Measurements from ENCODE around the gene ABTB2. TPM values are rescaled to one million over a fixed set of nuclear protein-coding genes. Genes with fewer than 3 reads are reported as not detected.

Gene ABTB2
- total and polyA plus RNA-seq, 2 experiments from 2014 or later: 2.6 to 12.1 TPM

DNA sequence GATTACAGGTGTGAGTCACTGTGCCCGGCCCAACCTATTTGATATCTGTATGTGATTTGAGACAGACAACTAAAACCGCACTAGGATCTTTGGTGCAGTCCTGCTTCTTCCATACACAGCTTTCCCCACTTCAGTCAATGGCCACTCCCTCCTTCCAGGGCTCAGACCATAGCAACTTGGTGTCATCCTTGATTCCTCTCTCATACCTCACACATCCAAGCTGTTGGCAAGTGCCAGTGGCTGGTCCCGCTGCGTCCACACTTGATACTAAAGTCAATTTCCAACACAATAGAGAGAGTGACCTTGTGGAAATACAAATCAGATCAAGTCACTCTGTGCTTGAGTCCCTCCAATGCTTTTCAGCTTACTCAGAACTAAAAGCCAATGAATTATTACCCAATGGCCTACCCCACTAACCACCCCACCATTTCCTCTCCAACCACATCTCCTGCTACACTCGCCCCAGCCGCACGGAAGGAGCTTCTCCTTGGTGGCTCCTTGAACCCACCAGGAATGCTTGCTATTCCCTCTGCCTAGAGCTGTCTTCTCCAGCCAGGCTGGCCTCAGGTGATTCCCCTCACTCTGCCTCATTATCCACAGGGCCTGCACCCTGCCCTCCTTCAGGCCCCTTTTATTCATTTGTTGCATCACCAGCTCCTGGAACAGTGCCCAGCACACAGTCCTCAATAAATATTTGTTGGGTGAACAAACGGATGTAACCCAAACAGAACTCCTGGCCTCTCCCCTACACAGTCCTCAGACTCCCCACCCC lies 12.9 kb downstream of the ABTB2 start:
- no peak for DNase-seq (ENCODE audit: low spot score)
- peaks cover 26% of the 10 kb centered on the region for H3K4me1 Mint-ChIP-seq

More for the DNA sequence above, 12.9 kb downstream of the ABTB2 start:
- H3K4me2 ChIP-seq: no peak overlapping the region
- peaks cover 47% of the 10 kb centered on the region for H3K79me2 ChIP-seq (replicated peaks; ENCODE audit: insufficient read depth)
- H3K27me3 Mint-ChIP-seq (ENCODE audit: insufficient read depth, low read depth, poor library complexity): peaks cover 5% of the 10 kb centered on the region
- H3F3A ChIP-seq (replicated peaks; ENCODE audit: low read depth): no peaks in the 10 kb centered on the region
- no peaks in the 10 kb centered on the region for H3K36me3 ChIP-seq (ENCODE audit: insufficient read depth)
- H4K20me1 ChIP-seq (replicated peaks; ENCODE audit: insufficient read depth): no peaks in the 10 kb centered on the region; the same call in 1 of the 2 replicates
- no peak for ATAC-seq
- H3K36me3 Mint-ChIP-seq (ENCODE audit: low read depth): no peaks in the 10 kb centered on the region
- TF ChIP-seq NANOG (IDR thresholded peaks at IDR 0.05; ENCODE audit: borderline replicate concordance) (no peak), ETS1 (IDR thresholded peaks at IDR 0.05) (no peak), ZNF462 (CRISPR knock-in tag; IDR thresholded peaks at IDR 0.05) (no peak), REST (IDR thresholded peaks at IDR 0.05; ENCODE audit: unreplicated experiment) (no peak), ZNF331 (CRISPR knock-in tag; IDR thresholded peaks at IDR 0.05; ENCODE audit: low read depth) (no peak), POLR2AphosphoS5 (IDR thresholded peaks at IDR 0.05; ENCODE audit: low read depth) (no peak), STAT1 (IDR thresholded peaks at IDR 0.05; ENCODE audit: unreplicated experiment) (no peak), ZNF114 (CRISPR knock-in tag; IDR thresholded peaks at IDR 0.05) (no peak)
- TF ChIP-seq, protein P1, sequence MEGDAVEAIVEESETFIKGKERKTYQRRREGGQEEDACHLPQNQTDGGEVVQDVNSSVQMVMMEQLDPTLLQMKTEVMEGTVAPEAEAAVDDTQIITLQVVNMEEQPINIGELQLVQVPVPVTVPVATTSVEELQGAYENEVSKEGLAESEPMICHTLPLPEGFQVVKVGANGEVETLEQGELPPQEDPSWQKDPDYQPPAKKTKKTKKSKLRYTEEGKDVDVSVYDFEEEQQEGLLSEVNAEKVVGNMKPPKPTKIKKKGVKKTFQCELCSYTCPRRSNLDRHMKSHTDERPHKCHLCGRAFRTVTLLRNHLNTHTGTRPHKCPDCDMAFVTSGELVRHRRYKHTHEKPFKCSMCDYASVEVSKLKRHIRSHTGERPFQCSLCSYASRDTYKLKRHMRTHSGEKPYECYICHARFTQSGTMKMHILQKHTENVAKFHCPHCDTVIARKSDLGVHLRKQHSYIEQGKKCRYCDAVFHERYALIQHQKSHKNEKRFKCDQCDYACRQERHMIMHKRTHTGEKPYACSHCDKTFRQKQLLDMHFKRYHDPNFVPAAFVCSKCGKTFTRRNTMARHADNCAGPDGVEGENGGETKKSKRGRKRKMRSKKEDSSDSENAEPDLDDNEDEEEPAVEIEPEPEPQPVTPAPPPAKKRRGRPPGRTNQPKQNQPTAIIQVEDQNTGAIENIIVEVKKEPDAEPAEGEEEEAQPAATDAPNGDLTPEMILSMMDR (conservative IDR thresholded peaks at IDR 0.05; ENCODE audit: low read depth in 2 of 2): no peak
- peaks cover 10% of the 10 kb centered on the region for H3K4me1 ChIP-seq (ENCODE audit: insufficient read depth)
- H3K4me3 Mint-ChIP-seq: no peak overlapping the region
- no peak overlapping the region for H3K27ac Mint-ChIP-seq
- H3K4me3 ChIP-seq: no peak overlapping the region
- H3K27me3 ChIP-seq (ENCODE audit: insufficient read depth): no peaks in the 10 kb centered on the region
- no peak overlapping the region for H2AFZ ChIP-seq
- H3K9me2 ChIP-seq (ENCODE audit: insufficient read depth): no peaks in the 10 kb centered on the region
- H3K9me3 Mint-ChIP-seq: no peaks in the 10 kb centered on the region
- H3K27ac ChIP-seq (ENCODE audit: low read depth): no peak overlapping the region

Data from GM23338 (cell line).